HG03066 (cell line): ENCODE measurements around the gene CSNK1G3.

Experiments used
- ATAC-seq: cut with Tn5 transposase; IDR thresholded peaks from one replicate; pipeline ENCODE4 v1.9.1; 2021; ENCODE audit warnings: low read depth; ENCODE audit not compliant: unreplicated experiment

CSNK1G3 gene

GRCh38 chr5:123512611-123513461, 859 bp downstream of the CSNK1G3 start:
- ATAC-seq = peak; percentile 14

GRCh38 chr5:123514615-123515355, 2.8 kb downstream of the CSNK1G3 start:
- ATAC-seq = no peak

GRCh38 chr5:123515904-123516303, 3.9 kb downstream of the CSNK1G3 start:
- no peak for ATAC-seq

GRCh38 chr5:123517476-123517875, 5.5 kb downstream of the CSNK1G3 start:
- no peak for ATAC-seq

GRCh38 chr5:123518111-123518510, 6.1 kb downstream of the CSNK1G3 start:
- no peak for ATAC-seq

GRCh38 chr5:123520677-123521247, 8.8 kb downstream of the CSNK1G3 start:
- ATAC-seq = peak; percentile 73

- no peak for ATAC-seq
These were observed 12.2 kb downstream of the CSNK1G3 start for GRCh38 chr5:123524146-123524545.

- ATAC-seq = no peak
These were observed 15.2 kb downstream of the CSNK1G3 start for GRCh38 chr5:123527190-123527589.

- no peak for ATAC-seq
These were observed 16.1 kb downstream of the CSNK1G3 start for GRCh38 chr5:123528065-123528464.

GRCh38 chr5:123528878-123529277, 16.9 kb downstream of the CSNK1G3 start:
- no peak for ATAC-seq

- ATAC-seq = no peak
These were observed 18.8 kb downstream of the CSNK1G3 start for GRCh38 chr5:123530728-123531127.

GRCh38 chr5:123535648-123536047, 23.7 kb downstream of the CSNK1G3 start:
- no peak for ATAC-seq

GRCh38 chr5:123537256-123537655, 25.3 kb downstream of the CSNK1G3 start:
- no peak for ATAC-seq

- ATAC-seq = no peak
These were observed 25.9 kb downstream of the CSNK1G3 start for GRCh38 chr5:123537845-123538244.

- no peak for ATAC-seq
These were observed 26.9 kb downstream of the CSNK1G3 start for GRCh38 chr5:123538670-123539459.

GRCh38 chr5:123540534-123540933, 28.6 kb downstream of the CSNK1G3 start:
- ATAC-seq = no peak

GRCh38 chr5:123543438-123543837, 31.5 kb downstream of the CSNK1G3 start:
- no peak for ATAC-seq

GRCh38 chr5:123545506-123545905, 33.5 kb downstream of the CSNK1G3 start:
- no peak for ATAC-seq

- no peak for ATAC-seq
These were observed 34.7 kb downstream of the CSNK1G3 start for GRCh38 chr5:123546657-123547056.

- ATAC-seq = peak; percentile 99
These were observed 37.4 kb downstream of the CSNK1G3 start for GRCh38 chr5:123549256-123549904.
